HG02970 (cell line): ENCODE measurements around the gene GGT5.
"Not testable (repeated sequence)": the region's sequence is repeated elsewhere in the genome, so short reads cannot be mapped to it uniquely, and the experiment has no call there.

Experiments used
- ATAC-seq: cut with Tn5 transposase; IDR thresholded peaks from one replicate; pipeline ENCODE4 v1.9.1; 2021; ENCODE audit warnings: mild to moderate bottlenecking, moderate library complexity, moderate number of reproducible peaks; ENCODE audit not compliant: unreplicated experiment, low FRiP score

The GGT5 gene

GRCh38 chr22:24263479-24263878 lies 18.6 kb upstream of the GGT5 start:
- ATAC-seq = not testable (repeated sequence)

DNA sequence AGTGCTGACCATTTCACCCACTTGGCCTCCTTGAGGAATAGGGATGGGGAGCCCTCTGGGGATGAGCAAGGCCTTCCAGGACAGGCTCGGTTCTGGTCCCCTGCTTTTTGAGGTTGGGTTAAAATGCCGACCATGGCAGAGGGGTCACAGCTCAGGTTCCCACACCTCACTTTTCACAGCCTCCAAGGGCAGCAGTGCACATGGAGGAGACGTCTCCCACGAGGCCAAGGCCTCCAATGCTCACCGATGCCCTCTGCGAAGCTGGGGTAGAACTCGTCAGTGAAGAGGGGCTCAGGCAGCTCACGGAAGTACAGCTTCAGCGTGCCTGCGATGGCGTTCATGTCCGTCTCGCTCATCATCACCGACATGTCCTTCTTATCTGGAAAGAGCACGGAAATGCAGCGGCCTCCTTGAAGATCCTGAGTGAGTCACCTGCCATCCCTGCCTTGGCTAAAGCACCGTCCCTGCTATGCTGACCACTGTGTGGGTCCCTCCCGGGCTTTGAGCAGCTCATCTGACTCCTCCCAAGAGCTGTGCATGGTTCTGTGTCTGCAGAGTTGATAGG lies 17.4 kb upstream of the GGT5 start:
- not testable (repeated sequence) for ATAC-seq

GRCh38 chr22:24259459-24259858 lies 14.6 kb upstream of the GGT5 start:
- not testable (repeated sequence) for ATAC-seq

- ATAC-seq = not testable (repeated sequence)
These were observed 11.9 kb upstream of the GGT5 start for GRCh38 chr22:24256736-24257135.

DNA sequence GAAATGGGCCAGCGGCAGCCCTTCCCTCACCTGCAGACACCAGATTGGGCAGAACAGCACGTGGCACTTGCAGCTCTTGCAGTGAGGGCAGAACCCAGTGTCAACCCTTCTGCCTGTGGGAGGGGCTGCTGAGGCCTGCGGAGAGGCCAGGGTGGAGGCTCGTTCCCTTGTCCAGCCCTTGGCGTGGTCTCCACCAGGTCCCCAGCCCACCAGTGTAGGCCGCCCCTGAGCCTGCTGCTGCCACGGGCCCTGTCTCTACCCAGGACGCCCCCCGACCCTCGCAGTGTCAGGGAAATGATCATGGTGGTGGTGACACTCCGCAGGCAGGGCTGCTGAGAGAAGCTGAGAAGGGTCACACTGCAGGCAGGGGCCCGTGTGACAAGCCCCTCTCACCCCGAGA lies 11.3 kb upstream of the GGT5 start:
- not testable (repeated sequence) for ATAC-seq

DNA sequence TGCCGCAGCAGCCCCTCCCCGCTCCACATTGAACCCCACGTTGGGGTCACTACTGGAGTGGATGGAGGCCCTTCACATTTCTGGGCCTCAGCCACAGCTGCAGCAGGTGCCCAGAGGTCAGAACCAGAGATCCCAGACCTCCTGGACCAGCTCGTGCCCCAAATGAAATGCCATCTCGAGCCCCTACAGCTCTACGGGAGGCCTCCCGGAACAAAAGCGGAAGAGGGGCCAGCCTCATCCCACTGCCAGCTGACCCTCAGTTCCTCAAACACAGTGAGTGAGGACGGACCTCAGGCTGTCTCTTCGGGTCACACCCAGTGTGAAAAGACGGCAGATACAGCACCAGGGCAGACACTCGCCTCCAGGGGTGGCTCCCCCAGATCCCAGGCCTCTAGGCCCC lies 8.2 kb upstream of the GGT5 start:
- not testable (repeated sequence) for ATAC-seq

- not testable (repeated sequence) for ATAC-seq
These were observed 6.4 kb upstream of the GGT5 start for GRCh38 chr22:24251286-24251685.

DNA sequence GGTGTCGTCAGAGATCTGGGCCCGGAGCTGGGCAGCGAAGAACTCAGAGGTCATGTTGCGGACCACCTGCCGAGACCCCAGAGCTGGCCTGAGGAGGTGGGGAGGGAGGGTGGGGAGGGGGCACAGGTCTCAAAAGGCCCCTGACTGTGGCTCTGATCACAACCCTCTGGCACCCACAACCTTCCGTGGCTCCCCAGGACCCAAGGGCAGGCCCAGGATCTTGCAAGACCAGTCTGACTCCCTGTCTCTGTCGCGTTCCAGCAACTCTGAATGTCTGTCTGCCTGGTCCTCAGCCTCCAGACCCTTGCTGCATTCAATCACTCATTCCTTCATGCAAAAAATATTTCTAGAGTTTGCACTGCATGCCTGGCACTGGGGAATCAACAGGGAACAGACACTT lies 4.5 kb upstream of the GGT5 start:
- ATAC-seq = not testable (repeated sequence)

DNA sequence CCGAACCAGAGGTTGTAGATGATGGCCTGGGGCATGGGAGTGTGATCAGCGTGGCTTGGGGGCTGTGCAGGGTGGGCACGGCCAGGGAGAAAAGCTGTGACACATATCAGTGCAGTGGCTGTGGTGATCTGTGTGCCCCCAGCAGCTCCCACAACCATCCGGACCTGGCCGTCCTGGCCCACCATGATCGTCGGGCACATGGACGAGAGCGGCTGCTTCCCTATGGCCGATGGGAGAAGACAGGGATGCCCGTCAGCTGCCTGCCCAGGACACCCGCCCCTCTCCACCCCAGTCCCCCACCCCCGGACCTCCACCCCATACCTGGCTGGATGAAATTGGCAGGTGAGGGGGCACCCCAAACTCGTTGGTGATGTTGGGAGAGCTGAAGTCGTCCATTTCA lies 3.7 kb upstream of the GGT5 start:
- not testable (repeated sequence) for ATAC-seq

GRCh38 chr22:24247564-24248344 lies 2.9 kb upstream of the GGT5 start:
- no peak for ATAC-seq

DNA sequence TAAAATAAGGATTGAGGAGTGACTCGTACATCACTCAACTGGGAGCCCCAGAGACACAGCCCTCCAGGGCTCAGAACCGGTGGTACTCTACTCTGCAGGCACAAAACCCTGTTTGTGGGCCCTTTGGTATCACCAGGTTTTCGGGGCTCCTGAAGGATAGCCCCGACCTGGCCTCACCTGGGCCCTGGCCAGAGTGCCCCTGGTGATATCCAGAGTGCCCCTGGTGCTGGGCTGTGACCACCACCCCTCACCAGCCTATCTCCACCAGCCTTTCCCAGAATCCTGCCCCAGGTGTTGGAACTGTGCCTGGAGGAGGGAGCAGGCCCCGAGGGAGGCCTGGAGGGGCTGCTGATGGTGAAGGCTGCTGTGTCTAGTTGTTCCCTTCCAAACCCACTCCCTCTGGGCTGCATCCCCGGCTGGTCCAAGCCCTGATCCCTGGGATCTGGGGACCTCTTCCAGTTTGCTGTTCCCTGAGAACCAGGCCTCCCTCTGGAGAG lies 2.2 kb upstream of the GGT5 start:
- ATAC-seq = no peak

GRCh38 chr22:24245584-24246561 lies 991 bp upstream of the GGT5 start:
- ATAC-seq = not testable (repeated sequence)

- no peak for ATAC-seq
These were observed 616 bp downstream of the GGT5 start for GRCh38 chr22:24244144-24244787.

DNA sequence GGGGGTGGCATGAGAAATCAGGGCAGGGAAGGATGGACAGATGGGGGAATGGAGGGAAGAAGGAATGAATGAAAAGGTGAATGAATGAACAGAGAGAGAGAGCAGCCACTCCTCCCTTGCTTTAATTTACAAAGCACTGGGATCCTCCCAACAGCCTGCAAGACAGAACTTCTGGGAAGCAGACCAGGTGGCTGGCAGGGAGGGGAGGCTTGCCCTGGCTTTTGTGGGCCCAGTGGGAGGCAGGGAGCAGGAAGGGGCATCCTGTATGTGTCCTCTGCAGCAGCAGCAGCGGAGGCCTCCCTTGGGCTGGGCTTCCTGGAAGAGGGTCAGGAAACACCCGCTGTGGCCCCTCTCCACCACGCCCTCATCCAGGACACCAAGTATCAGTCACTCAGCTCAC lies 1.5 kb downstream of the GGT5 start:
- not testable (repeated sequence) for ATAC-seq

DNA sequence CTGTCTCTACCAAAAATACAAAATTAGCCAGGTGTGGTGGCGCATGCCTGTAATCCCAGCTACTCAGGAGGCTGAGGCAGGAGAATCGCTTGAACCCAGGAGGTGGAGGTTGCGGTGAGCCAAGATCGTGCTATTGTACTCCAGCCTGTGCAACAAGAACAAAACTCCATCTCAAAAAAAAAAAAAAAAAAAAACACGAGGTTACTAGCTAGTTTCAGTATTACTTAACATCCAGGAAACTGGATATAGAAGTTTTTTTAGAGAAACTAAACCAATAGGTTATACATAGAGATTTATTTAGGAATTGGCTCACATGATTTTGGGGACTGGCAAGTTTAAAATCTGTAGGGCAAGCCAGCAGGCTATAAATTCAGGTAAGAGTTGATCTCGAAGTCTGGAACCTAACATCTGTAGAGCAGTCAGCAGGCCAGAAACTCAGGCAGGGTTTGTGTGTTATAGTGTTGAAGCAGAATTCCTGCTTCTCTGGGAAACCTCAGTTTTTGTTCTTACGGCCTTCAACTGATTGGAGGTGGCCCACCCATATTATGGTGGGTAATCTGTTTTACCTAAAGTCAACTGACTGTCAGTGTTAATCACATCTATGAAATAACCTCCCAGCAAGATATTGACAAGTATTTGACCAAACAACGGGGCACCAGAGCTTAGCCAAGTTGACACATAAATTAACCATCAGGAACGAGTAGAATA lies 3.7 kb downstream of the GGT5 start:
- ATAC-seq = not testable (repeated sequence)

GRCh38 chr22:24240381-24240780 lies 4.5 kb downstream of the GGT5 start:
- ATAC-seq = no peak

GRCh38 chr22:24238101-24238694 lies 6.7 kb downstream of the GGT5 start:
- not testable (repeated sequence) for ATAC-seq

- no peak for ATAC-seq
These were observed 8.2 kb downstream of the GGT5 start for GRCh38 chr22:24236656-24237055.

DNA sequence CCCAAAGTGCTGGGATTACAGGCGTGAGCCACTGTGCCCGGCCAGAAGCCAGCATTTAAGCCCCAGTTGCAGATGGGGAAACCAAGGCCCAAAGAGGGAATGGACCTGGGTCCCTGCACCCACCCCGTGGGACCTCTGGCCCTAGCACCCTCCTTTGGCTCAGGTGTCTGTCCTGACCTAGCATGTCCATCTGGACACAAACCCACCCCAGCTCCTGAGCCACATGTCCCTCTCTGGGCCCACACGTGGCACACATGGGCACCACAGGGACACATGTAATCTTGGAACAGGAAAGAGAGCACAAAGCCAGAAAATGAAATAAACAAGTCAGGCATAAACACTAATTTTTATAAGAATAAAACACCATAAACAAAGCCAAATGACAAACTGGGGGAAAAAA lies 9.6 kb downstream of the GGT5 start:
- no peak for ATAC-seq
